ENCODE measurements around the gene GGT6.

- no peak for TF ChIP-seq CTCF (IDR thresholded peaks at IDR 0.05)
- TF ChIP-seq POLR2A (IDR thresholded peaks at IDR 0.05), result no peak
These were observed 27.4 kb upstream of the GGT6 start for GRCh38 chr17:4587803-4588202.
